Articular chondrocyte of knee joint (primary cell): Measurements from ENCODE around the gene ANKEF1. TPM values are rescaled to one million over a fixed set of nuclear protein-coding genes. Genes with fewer than 3 reads are reported as not detected.

ENCODE experiments used
- small RNA-seq: library from RNA; depleted of rRNA; stranded (forward); fragments of <200 nt; gene quantifications from one replicate; pipeline ENCODE3, GENCODE V24; 2012
- total RNA-seq: library from RNA; depleted of rRNA; stranded (reverse); fragments of >200 nt; gene quantifications from 2 replicates; pipeline ENCODE4 v1.2.3, GENCODE V29; 2012

ANKEF1 gene
- 1.4 and 1.9 TPM in 2 replicates for total RNA-seq

GRCh38 chr20:10034717-10035571 lies at the start of gene ANKEF1:
Gene ANKEF1, plus strand, starts transcription at chr20:10034987. Its CDS starts 3,315 bp downstream, at chr20:10038302.

Small RNA genes within 50 kb of the gene (small RNA-seq; reads per million reads assigned to genes)
- not detected for gene RF00017

Other genes with a start within 250 kb of the ANKEF1 start
- gene PAK5, start 195.9 kb upstream of the ANKEF1 start, total RNA-seq, result not detected in 2 replicates
- not detected in 2 replicates for gene SNAP25, start 183.8 kb downstream of the ANKEF1 start, total RNA-seq